SK-N-MC (cell line): ENCODE data around the gene SPAG4.

Source experiments
- EZH2 ChIP-seq: fragments of 200-600 bp; sonication (generic); IDR thresholded peaks from one replicate; pipeline ENCODE4 v1.6.1; 2017; ENCODE audit warnings: antibody characterized with exemption
- FOXP2 ChIP-seq: optimal IDR thresholded peaks from 2 replicates; pipeline ENCODE3; 2011; ENCODE audit warnings: mild to moderate bottlenecking, moderate library complexity; ENCODE audit not compliant: insufficient read depth; ENCODE audit errors: extremely low read length, control extremely low read depth
- POLR2AphosphoS5 ChIP-seq: IDR thresholded peaks from 2 replicates; pipeline ENCODE4 v1.6.1; 2012; ENCODE audit warnings: mild to moderate bottlenecking, low read depth, low read length, borderline replicate concordance

DNA sequence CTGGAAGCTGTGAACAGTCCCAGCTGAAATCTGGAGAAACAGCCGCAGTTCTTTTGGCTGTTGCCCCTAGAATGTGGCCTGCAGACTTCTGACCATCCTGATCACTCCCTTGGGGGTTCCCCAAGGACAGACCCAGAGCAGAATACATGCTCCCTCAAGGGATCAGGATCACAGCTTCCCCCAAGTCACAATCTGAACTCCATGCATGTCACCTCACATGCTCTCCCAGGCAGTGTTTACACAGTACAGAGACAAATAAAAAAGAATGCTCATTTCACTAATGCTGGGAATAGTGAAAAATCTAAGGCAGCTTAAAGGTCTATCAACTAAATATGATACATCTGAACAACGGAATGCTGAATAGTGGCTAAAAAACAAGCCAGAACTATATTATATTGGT, 20.5 kb downstream of the SPAG4 start:
- TF ChIP-seq POLR2AphosphoS5 (no peak), EZH2 (no peak), FOXP2 (no peak)
